GM12864 (cell line): ENCODE results near the gene MBOAT7.

Source experiments
- DNase-seq: peaks from one replicate; pipeline ENCODE4 v3.0.0-alpha.2; 2011; ENCODE audit warnings: low read depth
- H3K4me3 ChIP-seq: 2 replicates; pipeline ENCODE4 v1.5.1; 2011; ENCODE audit warnings: mild to moderate bottlenecking, low read depth, low read length, control low read depth
- CTCF ChIP-seq: IDR thresholded peaks from 2 replicates; pipeline ENCODE4 v1.5.1; 2011; ENCODE audit warnings: low read depth, mild to moderate bottlenecking, moderate library complexity, low read length, control low read depth, inconsistent platforms; ENCODE audit errors: missing control alignments

MBOAT7 gene

GRCh38 chr19:54148158-54148557 is 41.2 kb downstream of the MBOAT7 start:
- no peak overlapping the region for H3K4me3 ChIP-seq
- TF ChIP-seq CTCF = no peak
- no peak for DNase-seq

GRCh38 chr19:54147676-54148075 is 41.7 kb downstream of the MBOAT7 start:
- no peak for DNase-seq
- no peak overlapping the region for H3K4me3 ChIP-seq
- TF ChIP-seq CTCF = no peak

GRCh38 chr19:54145541-54146158 is 43.7 kb downstream of the MBOAT7 start:
- TF ChIP-seq CTCF = no peak
- DNase-seq = no peak
- H3K4me3 ChIP-seq = no peak overlapping the region

- no peak overlapping the region for H3K4me3 ChIP-seq
- TF ChIP-seq CTCF = no peak
- no peak for DNase-seq
These were observed 47.1 kb downstream of the MBOAT7 start for GRCh38 chr19:54142166-54142780.

GRCh38 chr19:54141356-54141755 is 48.0 kb downstream of the MBOAT7 start:
- DNase-seq = no peak
- no peak for TF ChIP-seq CTCF
- H3K4me3 ChIP-seq = no peak overlapping the region

- peak overlapping the region; percentile 80 for H3K4me3 ChIP-seq
- TF ChIP-seq CTCF = no peak
- no peak for DNase-seq
These were observed 50.7 kb downstream of the MBOAT7 start for GRCh38 chr19:54138489-54139256.
